Left lobe of liver (tissue), 2 donors: Measurements from ENCODE around the gene TTC16. TPM values are rescaled to one million over a fixed set of nuclear protein-coding genes. Genes with fewer than 3 reads are reported as not detected.

Experiments
- ATAC-seq: fragments of 200-7000 bp; cut with Tn5 transposase; one replicate; pipeline ENCODE4 v1.9.1; 2020; ENCODE audit warnings: mild to moderate bottlenecking, moderate library complexity
- DNase-seq: peaks from one replicate; pipeline ENCODE4 v3.0.0-alpha.2; 2020; ENCODE audit warnings: low spot score
- total RNA-seq: library from RNA; stranded (reverse); gene quantifications from one replicate; pipeline ENCODE4 v1.2.1, GENCODE V29; 2021
- donor health status: DM: no; HTN: no; CAD: no; lungs with moderate emphysema.
- donor health status: DM: no; HTN: yes; CAD: no.

The TTC16 gene
- total RNA-seq, 1 donor from 2014 or later: not detected

DNA sequence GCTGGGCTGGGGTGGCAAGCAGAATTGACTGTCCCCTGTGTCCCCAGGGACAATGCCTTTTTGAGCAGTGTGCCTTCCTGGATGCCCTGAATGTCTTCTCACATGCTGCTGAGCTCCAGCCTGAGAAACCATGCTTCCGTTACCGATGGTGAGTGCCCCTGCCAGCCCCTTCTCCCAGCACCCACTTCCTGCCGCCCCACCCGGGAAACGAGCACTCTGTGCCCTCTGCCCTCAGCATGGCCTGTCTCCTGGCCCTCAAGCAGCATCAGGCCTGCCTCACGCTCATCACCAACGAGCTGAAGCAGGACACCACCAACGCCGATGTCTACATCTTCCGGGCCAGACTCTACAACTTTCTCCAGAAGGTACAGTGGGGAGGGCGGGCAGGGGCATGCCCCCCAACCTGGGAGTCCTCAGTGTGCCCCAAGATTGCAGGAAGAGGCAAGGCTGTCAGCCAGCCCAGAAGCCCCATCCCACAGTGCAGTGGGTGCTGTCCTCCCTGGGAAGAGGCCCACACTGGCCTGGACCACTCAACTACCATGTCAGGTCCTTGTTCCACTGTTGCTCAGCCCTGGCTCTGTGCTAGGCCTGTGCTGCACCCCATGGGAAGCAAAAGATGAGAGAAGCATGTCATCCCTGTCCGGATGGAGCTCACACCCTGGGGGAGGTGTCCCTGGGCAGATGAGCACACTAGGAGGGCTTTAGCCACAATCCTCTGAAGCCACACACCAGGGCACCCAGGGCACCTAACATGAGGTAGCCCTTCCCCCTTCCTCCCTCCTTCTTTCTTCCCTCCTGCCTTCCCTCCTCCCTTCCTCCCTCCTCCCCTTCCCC is 4.4 kb downstream of the TTC16 start:
- no peak for ATAC-seq

DNA sequence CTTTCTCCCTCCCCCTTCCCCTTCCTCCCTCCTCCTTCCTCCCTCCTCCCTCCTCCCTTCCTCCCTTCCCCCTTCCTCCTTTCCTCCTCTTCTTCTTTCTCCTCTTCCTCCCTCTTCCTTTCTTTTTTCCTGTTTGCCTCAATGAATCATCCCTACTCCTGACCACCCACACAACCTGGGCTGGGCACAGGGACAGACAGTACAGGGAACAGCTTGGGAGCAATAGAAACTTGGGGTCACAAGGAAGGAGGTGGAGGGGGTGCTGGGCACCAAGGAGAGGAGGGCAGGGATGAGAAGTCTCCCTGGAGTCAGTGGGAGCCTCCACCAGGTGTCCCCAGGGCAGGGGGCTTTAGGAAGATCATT is 5.0 kb downstream of the TTC16 start:
- DNase-seq (no peak), ATAC-seq (no peak)

More for the DNA sequence above, 4.4 kb downstream of the TTC16 start:
- no peak for DNase-seq

DNA sequence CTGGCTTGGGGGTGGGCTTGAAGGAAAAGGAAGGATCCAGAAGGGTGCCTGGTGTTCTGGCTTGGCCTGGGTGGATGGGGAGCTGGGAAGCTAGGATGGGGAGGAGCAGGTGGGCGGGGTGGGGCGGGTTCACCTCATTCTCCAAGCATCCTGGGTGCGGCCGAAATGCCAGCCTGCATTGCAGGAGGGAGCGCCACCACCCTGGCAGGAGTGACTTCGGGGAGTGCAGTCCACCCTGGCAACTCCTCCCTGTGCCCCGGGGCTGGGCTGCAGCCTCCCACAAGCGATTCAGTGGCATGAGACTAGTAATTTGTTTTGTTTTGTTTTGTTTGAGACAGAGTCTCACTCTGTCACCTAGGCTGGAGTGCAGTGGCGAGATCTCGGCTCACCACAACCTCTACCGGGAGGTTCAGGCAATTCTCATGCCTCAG is 5.5 kb downstream of the TTC16 start:
- DNase-seq: no peak
- no peak for ATAC-seq

DNA sequence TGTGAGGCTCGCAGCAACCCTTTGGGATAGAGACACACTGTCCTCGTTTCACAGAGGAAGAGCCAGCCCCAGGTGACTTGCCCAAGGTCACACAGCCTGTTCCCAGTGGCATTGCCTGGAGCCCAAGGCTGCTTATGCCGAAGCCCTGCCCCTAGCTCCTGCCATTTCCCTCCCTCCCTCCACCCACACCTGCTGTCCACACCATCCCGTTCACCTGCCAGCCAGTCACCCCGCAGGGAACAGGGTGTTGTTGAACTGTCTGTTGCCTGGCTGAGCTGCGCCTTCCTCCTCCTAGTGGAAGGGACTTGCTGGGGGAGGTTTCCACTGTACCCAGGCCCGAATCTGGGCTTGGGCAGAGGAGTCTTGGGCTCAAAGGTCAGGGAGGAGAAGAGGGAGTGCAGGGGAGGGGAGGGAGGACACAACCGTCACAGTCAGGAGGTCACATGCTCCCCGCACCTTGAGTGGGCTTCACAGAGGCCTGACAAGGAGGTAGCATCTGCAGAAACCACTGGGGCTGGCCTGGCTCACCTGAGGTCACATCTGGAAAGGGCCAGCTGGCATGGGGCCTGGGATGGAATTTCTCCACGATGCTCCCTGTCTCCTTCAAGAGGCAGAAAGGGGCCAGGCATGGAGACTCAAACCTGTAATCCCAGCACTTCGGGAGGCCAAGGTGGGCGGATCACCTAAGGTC is 6.3 kb downstream of the TTC16 start:
- ATAC-seq (no peak), DNase-seq (no peak)

DNA sequence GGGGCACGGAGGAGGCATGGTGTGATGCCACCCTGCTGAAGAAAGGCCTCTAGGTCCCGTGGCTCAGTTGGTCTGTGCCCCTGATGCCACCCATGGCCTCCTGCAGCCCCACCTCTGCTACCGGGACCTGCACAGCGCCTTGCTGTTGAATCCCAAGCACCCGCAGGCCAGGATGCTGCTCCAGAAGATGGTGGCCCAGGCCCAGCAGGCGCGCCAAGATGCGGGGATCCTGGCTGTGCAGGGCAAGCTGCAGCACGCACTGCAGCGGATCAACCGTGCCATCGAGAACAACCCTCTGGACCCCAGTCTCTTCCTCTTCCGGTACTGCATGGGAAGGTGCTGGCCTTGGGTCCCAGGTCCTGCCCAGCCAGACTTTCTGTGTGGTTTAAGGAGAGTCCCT is 7.1 kb downstream of the TTC16 start:
- DNase-seq: no peak
- no peak for ATAC-seq

DNA sequence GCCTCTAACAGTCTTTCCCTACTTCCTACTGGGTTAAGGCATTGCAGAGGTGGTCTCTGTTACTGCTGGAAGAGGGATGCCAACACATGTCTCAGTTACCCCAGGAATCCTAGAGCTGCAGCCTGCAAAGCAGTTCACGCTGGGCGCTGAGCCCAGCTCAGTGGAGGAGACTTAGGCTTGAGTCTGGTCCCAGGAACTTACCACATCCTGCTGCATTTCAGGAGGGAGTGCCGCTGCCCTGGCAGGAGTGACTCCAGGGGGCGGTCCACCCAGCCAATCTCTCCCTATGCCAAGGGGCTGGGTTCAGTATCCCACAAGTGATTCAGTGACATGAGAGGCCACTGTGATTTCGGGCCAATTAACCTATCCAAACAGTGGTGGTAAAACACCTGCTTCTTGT is 7.6 kb downstream of the TTC16 start:
- ATAC-seq (no peak), DNase-seq (no peak)

DNA sequence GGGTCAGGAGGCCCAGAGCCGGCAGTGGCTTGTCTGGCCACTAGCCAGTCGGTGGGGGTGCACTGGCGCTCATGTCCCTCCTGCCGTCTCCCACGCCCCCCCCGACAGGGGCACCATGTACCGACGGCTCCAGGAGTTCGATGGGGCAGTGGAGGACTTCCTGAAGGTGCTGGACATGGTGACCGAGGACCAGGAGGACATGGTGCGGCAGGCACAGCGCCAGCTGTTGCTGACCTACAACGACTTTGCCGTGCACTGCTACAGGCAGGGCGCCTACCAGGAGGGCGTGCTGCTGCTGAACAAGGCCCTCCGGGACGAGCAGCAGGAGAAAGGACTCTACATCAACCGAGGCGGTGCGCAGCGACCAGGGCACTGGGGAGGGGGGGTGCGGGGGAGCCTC is 8.1 kb downstream of the TTC16 start:
- peak; percentile 26 for ATAC-seq
- no peak for DNase-seq

DNA sequence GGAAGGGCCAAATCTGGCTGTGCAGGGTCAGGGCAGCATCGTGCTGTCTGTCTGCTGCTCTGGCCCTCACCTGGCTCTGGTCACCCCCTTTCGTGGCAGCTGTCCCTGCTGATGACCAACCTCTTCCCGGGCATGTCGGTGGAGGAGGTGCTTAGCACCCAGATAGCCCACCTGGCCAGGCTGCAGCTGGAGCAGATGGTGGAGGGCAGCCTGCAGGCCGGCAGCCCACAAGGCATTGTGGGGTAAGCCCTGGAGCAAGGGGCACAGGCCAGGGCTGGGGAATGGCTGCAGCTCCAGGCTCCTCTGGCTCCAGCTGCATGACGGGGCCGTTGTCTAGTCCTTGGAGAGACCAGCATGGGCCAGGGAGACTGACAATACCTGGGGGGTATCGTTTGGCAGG is 11.0 kb downstream of the TTC16 start:
- DNase-seq: no peak
- ATAC-seq: no peak

DNA sequence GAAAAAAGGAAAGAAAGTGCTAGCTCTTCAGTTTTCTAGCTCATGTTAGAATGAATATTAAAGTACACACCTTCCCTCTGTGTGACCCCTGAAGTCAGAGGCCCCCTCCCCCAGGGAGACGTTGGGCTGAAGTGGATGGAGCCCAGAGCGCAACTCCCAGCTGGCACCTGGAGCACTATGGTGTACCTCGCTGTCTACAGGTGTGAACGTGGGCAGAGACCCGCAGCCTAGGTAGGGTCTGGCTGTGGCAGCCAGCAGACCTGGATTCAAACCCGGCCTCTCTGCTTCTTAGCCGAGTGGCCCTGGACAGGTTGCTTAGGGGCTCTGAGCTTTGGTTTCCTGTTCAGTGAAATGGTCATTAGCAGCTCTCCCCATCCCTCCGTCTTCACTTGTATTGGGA is 12.9 kb downstream of the TTC16 start:
- DNase-seq: no peak
- ATAC-seq: no peak

DNA sequence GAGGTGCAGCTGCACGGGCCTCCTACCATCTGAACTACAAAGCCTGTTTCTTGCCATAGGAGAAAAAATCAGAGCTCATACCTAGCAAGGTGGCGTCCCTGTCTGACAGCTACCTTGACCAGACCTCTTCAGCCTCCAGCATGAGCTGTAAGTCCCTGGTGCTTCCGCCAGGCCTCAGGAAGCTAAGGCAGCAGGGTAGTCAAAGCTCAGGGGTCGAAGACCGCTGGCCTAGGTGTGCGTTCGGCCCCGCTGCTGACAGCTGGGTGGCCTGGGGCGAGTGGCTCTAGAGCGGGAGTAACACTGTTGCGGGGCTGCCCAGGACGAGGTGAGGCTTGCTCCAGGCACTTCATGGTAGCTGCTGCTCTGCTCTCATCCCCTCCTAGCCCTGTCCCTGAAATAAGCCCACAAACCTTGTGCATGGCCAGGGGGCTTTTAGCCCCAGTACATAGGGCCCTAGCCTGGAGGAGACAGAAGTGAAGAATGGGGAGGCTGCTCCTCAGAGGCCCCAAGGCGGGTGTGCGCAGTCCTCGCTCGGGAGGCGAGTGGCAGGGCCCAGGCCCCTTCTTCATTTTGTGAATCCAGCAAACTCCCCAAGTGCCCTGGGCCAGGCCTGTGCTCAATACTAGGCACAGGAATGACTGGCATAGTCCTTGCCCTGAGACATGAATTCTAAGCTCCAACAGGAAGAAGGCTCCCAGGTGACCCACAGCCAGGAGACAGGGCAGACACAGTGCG is 13.8 kb downstream of the TTC16 start:
- DNase-seq: no peak
- ATAC-seq: no peak

DNA sequence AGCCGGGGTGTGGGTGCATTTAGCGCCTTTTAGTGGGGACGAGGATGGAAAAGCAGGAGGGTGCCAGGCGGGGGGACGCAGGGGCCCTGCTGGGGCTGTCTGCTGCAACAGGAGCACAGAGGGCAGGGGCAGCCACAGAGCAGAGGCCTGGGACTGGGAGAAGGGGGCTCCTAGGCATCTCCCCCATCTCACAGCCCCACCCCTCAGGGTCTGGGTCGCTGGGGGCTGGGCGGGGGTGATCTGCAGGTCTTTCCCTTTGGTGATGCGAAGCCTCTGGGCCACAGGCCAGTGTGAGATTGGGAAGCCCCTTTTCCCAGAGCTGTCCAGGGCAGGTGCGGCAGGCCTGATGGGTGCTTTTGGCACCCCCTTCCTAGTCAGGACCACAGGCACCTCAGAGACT is 14.4 kb downstream of the TTC16 start:
- DNase-seq: no peak
- ATAC-seq: no peak

DNA sequence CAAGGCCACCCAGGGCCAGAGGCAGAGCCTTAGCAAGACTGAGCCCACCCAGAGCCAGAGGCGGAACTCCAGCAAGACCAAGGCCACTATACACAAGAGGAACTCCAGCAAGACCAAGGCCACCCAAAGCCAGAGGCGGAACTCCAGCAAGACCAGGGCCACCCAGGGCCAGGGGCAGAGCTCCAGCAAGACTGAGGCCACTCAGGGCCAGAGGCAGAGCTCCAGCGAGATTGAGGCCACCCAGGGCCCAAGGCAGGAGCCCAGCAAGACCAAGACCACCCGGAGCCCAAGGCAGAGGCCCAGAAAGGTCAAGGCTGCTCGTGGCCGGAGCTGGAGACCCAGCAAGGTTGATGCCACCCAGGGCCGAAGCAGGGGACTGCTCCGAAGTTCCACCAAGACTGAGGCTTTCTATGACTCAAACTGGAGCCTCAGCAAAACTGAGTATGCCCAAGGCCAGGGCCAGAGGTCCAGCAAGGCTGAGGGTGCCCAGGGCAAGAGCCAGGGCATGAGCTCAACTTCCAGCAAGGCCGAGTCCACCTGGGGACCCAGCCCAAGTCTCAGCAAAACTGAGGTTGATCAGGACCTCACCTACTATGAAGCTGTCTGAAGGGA is 15.0 kb downstream of the TTC16 start:
- DNase-seq (no peak), ATAC-seq (no peak)

DNA sequence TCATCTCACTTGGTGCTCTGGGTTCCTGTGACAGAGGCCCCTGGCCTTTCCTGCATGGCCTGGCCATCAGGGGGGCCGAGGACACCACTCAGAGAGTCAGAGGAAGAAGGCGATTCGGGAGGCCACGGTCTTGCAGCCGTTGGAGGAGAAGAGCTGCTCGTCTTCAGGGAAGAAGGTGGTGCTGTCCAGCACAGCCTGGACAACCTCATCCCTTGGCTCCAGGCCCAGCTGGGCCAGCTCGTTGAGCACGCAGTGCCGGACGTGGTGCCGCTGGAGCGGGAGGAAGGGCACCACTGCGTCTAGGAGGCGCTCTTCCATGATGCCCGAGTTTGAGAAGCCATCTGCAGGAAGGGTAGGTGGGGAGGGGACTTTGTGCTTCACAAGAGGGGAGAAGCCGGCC is 16.1 kb downstream of the TTC16 start:
- ATAC-seq (no peak), DNase-seq (no peak)

DNA sequence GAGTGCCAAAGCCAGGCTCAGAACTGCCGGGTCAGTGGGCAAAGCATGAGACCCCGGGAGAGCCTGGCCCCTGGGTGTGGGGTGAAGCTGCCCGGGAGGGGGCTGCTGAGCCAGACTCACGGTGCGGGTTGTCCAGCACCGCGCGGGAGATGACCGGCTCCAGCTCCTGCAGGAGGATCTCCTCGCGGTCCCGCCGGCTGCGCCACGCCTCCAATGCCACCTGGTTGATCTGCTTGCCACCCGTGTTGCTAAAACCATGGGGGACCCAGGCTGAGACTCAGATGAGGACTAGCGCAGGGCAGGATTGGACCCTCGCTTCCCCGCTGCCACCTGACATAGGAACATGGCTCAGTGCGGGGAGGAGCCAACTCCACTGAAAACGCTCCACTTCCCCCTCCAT is 16.6 kb downstream of the TTC16 start:
- DNase-seq: no peak

DNA sequence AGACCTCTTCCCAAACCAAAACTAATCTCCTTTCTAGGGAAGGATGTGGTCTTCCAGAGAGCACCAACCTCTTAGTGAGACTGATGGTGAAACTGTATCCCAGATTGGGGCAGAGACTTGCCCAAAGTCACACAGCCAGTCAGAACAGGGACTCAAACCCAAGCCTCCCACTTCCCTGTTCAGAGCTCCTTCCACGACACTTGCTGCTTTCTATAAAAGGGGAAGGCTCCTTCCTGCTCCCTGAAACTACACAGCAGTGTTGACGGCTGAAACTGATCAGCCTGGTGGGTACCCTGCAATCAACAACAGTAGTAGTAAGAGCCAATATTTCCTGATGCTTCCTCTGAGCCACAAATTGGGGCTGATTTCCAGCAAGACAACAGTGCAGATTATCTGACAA is 17.7 kb downstream of the TTC16 start:
- no peak for DNase-seq
- ATAC-seq: no peak

More for the DNA sequence above, 16.6 kb downstream of the TTC16 start:
- no peak for ATAC-seq

DNA sequence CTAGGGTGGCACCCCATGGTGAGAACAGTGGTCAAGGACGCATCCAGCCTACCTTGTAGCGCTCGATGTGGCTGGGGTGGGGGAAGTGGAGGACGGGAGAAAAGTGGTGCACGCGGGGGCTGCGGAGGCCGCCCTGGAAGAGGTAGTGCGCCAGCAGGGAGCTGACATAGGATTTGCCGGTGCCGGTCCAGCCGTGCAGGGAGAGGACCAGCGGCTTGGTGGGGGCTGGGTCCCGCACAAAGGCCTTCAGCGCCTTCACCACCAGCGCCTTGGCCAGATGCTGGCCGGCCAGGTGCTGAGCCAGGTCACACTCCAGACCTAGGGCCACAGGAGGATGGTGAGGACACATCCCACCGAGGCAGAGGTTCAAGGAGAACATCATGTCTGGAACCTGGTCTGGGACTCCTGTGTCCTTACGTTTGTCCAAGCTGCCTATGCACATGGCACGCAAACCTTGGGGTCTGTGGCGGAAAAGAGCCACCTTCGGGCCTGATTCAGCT is 18.4 kb downstream of the TTC16 start:
- ATAC-seq (no peak), DNase-seq (peak; percentile 55)

DNA sequence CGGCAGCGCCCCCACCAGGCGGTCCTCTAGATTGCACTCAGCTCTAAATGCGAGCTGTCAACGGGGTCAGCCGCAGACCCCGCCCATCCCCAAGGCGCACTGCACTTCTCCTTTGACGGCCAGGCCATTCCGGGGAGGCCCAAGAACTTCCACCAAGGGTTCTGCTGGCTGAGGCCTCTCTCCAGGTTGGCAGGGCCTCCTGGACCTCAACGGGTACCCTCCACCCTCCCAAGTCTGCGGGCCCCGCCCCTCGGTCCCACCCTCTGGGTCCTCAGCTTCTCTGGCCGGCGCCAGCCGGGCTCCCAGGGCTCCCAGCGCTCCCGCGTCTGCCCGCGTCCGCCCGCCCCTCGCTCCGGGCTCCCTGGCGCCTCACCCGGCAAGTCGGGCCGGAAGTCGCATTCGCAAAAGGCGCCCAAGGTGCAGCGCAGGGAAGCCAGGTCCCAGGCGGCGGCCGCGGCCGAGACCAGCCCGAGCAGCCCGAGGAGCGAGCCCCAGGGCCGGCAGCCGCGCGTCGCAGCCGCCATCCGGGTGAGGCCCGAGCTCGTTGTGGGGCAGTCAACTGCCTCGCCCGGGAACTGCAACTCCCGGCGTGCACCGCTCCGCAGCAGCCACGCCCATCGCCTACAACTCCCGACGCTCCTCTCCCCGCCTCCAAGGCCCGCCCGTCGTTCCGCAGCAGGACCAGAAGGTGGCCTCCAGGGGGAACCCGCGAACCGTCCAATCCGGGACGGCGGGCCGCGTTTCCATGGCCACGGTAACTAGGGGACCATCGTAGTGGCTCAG is 19.1 kb downstream of the TTC16 start, which contains the start of gene TOR2A:
TSS of gene TOR2A (minus strand) at position 548 of the 783 bp plus-strand sequence. CDS start at position 524, 24 bp downstream.
- DNase-seq: peak; percentile 97

DNA sequence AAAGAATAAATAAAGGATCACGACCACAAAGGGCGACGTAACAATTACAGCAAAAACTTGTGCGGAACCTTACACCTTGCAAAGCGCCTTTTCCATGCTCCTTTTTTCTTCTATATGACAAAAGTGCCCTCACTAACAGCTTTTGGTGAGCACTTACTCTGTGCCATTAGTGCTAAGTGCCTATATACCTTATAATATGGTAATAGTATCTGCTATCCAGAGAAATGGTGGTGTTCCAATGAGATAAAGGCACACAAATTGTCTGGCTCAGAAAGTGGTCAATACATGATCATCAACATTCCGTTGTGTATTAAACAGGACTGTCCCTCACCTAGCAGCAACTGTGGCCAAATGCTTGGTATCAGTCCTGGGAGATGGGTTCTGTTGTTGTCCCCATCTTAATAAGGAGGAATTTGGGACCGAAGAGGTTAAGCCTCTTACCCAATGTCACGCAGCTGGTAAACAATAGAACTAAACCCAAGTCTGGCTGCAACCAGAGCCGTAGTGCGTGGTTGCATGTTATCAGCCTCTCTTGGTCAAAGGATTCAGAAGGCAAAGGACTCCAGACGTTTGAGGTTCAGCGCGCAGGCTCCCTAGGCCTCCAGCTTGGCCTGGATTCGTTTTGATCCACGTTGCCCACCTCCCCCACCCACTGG is 19.8 kb downstream of the TTC16 start:
- no peak for ATAC-seq
- DNase-seq: no peak

More for the DNA sequence above, 19.1 kb downstream of the TTC16 start, which contains the start of gene TOR2A:
- ATAC-seq: peak; percentile 96

DNA sequence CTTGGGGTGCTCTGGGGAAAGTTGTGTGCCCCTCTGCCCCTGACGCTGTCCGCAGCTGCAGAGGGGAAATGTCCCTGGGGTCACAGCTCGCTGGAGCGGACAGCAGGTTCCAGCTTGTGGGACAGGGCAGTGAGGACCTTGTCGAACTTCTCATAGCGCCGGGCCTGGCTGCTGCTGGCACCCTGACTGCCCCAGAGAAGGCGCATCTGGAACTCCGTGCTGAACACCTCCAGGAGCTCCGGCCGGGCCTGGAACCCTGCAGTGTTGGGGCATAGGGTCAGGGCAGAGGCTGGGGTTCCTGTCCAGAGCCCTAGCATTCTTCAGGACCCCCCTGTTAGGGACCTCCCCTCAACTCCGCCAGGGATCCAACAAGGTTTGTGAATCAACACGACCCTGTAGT is 22.8 kb downstream of the TTC16 start:
- no peak for DNase-seq

More for the DNA sequence above, 22.8 kb downstream of the TTC16 start:
- no peak for ATAC-seq
